ENCODE measurements around the gene INPP5D.

The INPP5D gene

GRCh38 chr2:233124421-233125080 lies 64.4 kb downstream of the INPP5D start:
- TF ChIP-seq CTCF (IDR thresholded peaks at IDR 0.05; ENCODE audit: control insufficient read depth, insufficient read depth, low read depth, low read length, missing control alignments), result no peak
- no peak for DNase-seq (ENCODE audit: low read depth)
- H3K4me3 ChIP-seq (ENCODE audit: control insufficient read depth, low read depth, low read length), result no peak overlapping the region

- DNase-seq (ENCODE audit: low read depth), result no peak
- H3K4me3 ChIP-seq (ENCODE audit: control insufficient read depth, low read depth, low read length), result no peak overlapping the region
- no peak for TF ChIP-seq CTCF (IDR thresholded peaks at IDR 0.05; ENCODE audit: control insufficient read depth, insufficient read depth, low read depth, low read length, missing control alignments)
Observed at GRCh38 chr2:233125455-233126065, 65.4 kb downstream of the INPP5D start.

GRCh38 chr2:233129351-233129978 lies 69.3 kb downstream of the INPP5D start:
- no peak for DNase-seq (ENCODE audit: low read depth)
- no peak for TF ChIP-seq CTCF (IDR thresholded peaks at IDR 0.05; ENCODE audit: control insufficient read depth, insufficient read depth, low read depth, low read length, missing control alignments)
- no peak overlapping the region for H3K4me3 ChIP-seq (ENCODE audit: control insufficient read depth, low read depth, low read length)

GRCh38 chr2:233130024-233130423 lies 69.9 kb downstream of the INPP5D start:
- no peak for DNase-seq (ENCODE audit: low read depth)
- no peak overlapping the region for H3K4me3 ChIP-seq (ENCODE audit: control insufficient read depth, low read depth, low read length)
- no peak for TF ChIP-seq CTCF (IDR thresholded peaks at IDR 0.05; ENCODE audit: control insufficient read depth, insufficient read depth, low read depth, low read length, missing control alignments)

- DNase-seq (ENCODE audit: low read depth), result no peak
- no peak for TF ChIP-seq CTCF (IDR thresholded peaks at IDR 0.05; ENCODE audit: control insufficient read depth, insufficient read depth, low read depth, low read length, missing control alignments)
- no peak overlapping the region for H3K4me3 ChIP-seq (ENCODE audit: control insufficient read depth, low read depth, low read length)
Observed at GRCh38 chr2:233130481-233131020, 70.4 kb downstream of the INPP5D start.

GRCh38 chr2:233131936-233132720 lies 72.0 kb downstream of the INPP5D start:
- DNase-seq (ENCODE audit: low read depth), result no peak

More at GRCh38 chr2:233131936-233132720, 72.0 kb downstream of the INPP5D start:
- no peak for TF ChIP-seq CTCF (IDR thresholded peaks at IDR 0.05; ENCODE audit: control insufficient read depth, insufficient read depth, low read depth, low read length, missing control alignments)
- no peak overlapping the region for H3K4me3 ChIP-seq (ENCODE audit: control insufficient read depth, low read depth, low read length)

Measured in AG09309 (cell line).